H1 (cell line): ENCODE measurements around the gene TUT4.

Experiments used
- ATF3 ChIP-seq: IDR thresholded peaks from 2 replicates; pipeline ENCODE4 v1.6.1; 2011; ENCODE audit warnings: low read depth, mild to moderate bottlenecking, low read length; ENCODE audit not compliant: insufficient read depth
- CHD7 ChIP-seq: fragments of 300-600 bp; sonication (generic); IDR thresholded peaks from 2 replicates; pipeline ENCODE4 v1.7.1; 2012; ENCODE audit warnings: low read length, moderate library complexity, mild to moderate bottlenecking, inconsistent platforms; ENCODE audit not compliant: insufficient replicate concordance
- CTCF ChIP-seq, 3 experiments: IDR thresholded peaks; 1 replicate in 2 of 3; 2 replicates in 1 of 3; pipeline versions ENCODE4 v1.5.1 to v1.6.1; 2011; ENCODE audit warnings: low read length in 3 of 3, mild to moderate bottlenecking in 3 of 3, inconsistent platforms in 2 of 3, low read depth in 1 of 3, moderate library complexity in 1 of 3; ENCODE audit not compliant: insufficient read depth in 1 of 3; ENCODE audit errors: control extremely low read depth in 1 of 3
- EP300 ChIP-seq, 2 experiments: IDR thresholded peaks; 1 replicate in 1 of 2; 2 replicates in 1 of 2; pipeline ENCODE4 v1.6.1; 2011 to 2012; ENCODE audit warnings: low read depth in 2 of 2, low read length in 2 of 2, mild to moderate bottlenecking in 2 of 2, borderline replicate concordance in 1 of 2, inconsistent platforms in 1 of 2, moderate library complexity in 1 of 2
- EZH2 ChIP-seq: fragments of 200-600 bp; sonication (generic); IDR thresholded peaks from 2 replicates; pipeline ENCODE4 v1.7.1; 2012; ENCODE audit warnings: low read depth, mild to moderate bottlenecking, moderate library complexity, low read length, inconsistent platforms; ENCODE audit not compliant: severe bottlenecking
- POLR2AphosphoS5 ChIP-seq: IDR thresholded peaks from 2 replicates; pipeline ENCODE4 v1.6.1; 2011; ENCODE audit warnings: low read depth, low read length
- RFX5 ChIP-seq: IDR thresholded peaks from 2 replicates; pipeline ENCODE4 v1.6.1; 2011; ENCODE audit warnings: low read depth, low read length, improper control_type of control experiment, borderline replicate concordance
- RNF2 ChIP-seq: fragments of 200-900, 300-1000 bp; sonication (generic); IDR thresholded peaks from 2 replicates; pipeline ENCODE4 v1.7.1; 2016; ENCODE audit warnings: borderline replicate concordance, low read depth, mild to moderate bottlenecking, antibody characterized with exemption, low read length; ENCODE audit not compliant: poor library complexity, severe bottlenecking; ENCODE audit errors: missing control alignments

- TF ChIP-seq POLR2AphosphoS5 (no peak), ATF3 (no peak), RNF2 (no peak), CTCF (IDR thresholded peaks at IDR 0.05; ENCODE audit: control extremely low read depth in 1 of 3, insufficient read depth in 1 of 3, low read depth in 1 of 3, low read length in 3 of 3) (no peak), CHD7 (no peak), EZH2 (no peak), EP300 (IDR thresholded peaks at IDR 0.05; ENCODE audit: borderline replicate concordance in 1 of 2, low read depth in 2 of 2, low read length in 2 of 2) (no peak), RFX5 (no peak)
Measured at GRCh38 chr1:52546852-52547251, 6.0 kb downstream of the TUT4 start.
